K562 (cell line): Measurements from ENCODE around the gene CD1D. TPM values are rescaled to one million over a fixed set of nuclear protein-coding genes. Genes with fewer than 3 reads are reported as not detected.
A peak's percentile ranks its signal among the peaks of the same experiment; 100 is the strongest.

ENCODE experiments used
- ATAC-seq: fragments of 200-7000 bp; cut with Tn5 transposase; 3 replicates; pipeline ENCODE4 v1.9.1; 2020; ENCODE audit warnings: moderate library complexity
- Bru-seq: library from RNA; stranded (reverse); fragments of 400-500 nt; gene quantifications from one replicate; lab custom pipeline; 2021; lab: Mats Ljungman, UMichigan
- BruChase-seq, 2 experiments: library from RNA; stranded (reverse); fragments of 400-500 nt; gene quantifications; one replicate each; lab custom pipeline; 2021; lab: Mats Ljungman, UMichigan
- BruUV-seq: library from RNA; stranded (reverse); fragments of 400-500 nt; replicated peaks from 2 replicates; lab custom pipeline; 2021; lab: Mats Ljungman, UMichigan
- CTCF ChIA-PET: fragments of 300-600 bp; formaldehyde crosslinking; extraction: SDS; loops from one replicate; lab custom pipeline; 2021; ENCODE audit warnings: low intra/inter-chr PET ratio; lab: Yijun Ruan, JAX
- POLR2A ChIA-PET: fragments of 300-600, 350-650 bp; sonication (Branson Sonifier 250); formaldehyde crosslinking; extraction: SDS; loops from one replicate; lab custom pipeline; 2021; ENCODE audit warnings: antibody characterized with exemption, inconsistent platforms; lab: Yijun Ruan, JAX
- DNase-seq, 4 experiments: peaks; one replicate each; pipeline versions ENCODE4 v3.0.0 to v3.0.0-alpha.2; 2011 to 2018; ENCODE audit warnings: low spot score in 3 of 4, mixed read lengths in 3 of 4; ENCODE audit errors: extremely low read depth in 1 of 4
- FAIRE-seq: peaks from 2 replicates; lab custom pipeline; 2011; peaks lifted over from hg19 to GRCh38; lab: Jason Lieb, UNC
- H2AFZ ChIP-seq: 2 replicates; pipeline ENCODE4 v1.6.0; 2011; ENCODE audit warnings: low read depth, low read length, control low read depth, inconsistent platforms
- H3K27ac ChIP-seq: fragments of 200-600 bp; 3 replicates; pipeline ENCODE4 v1.8.0; 2011; ENCODE audit warnings: low read depth, mild to moderate bottlenecking, control low read depth, inconsistent platforms, low read length, moderate library complexity, mixed read lengths; ENCODE audit errors: extremely low read depth
- H3K27me3 ChIP-seq, 2 experiments: fragments of 300-600 bp in 1 of 2; 2 replicates in 1 of 2; 3 replicates in 1 of 2; pipeline versions ENCODE4 v1.6.0 to v1.8.0; 2011; ENCODE audit warnings: inconsistent platforms in 2 of 2, low read length in 2 of 2, mild to moderate bottlenecking in 1 of 2, mixed read lengths in 1 of 2, moderate library complexity in 1 of 2; ENCODE audit not compliant: control insufficient read depth in 2 of 2, insufficient read depth in 2 of 2
- H3K36me3 ChIP-seq: fragments of 300-600 bp; 3 replicates; pipeline ENCODE4 v1.8.0; 2011; ENCODE audit warnings: mild to moderate bottlenecking, low read length, inconsistent platforms; ENCODE audit not compliant: control insufficient read depth, insufficient read depth
- H3K4me1 ChIP-seq, 2 experiments: fragments of 200-600 bp in 1 of 2; replicated peaks in 1 of 2; 2 replicates in 1 of 2; 3 replicates in 1 of 2; pipeline versions ENCODE4 v1.5.1 to v1.8.0; 2011; ENCODE audit warnings: inconsistent platforms in 2 of 2, low read length in 2 of 2, mild to moderate bottlenecking in 1 of 2, mixed read lengths in 1 of 2, moderate library complexity in 1 of 2; ENCODE audit not compliant: control insufficient read depth in 2 of 2, insufficient read depth in 2 of 2
- H3K4me2 ChIP-seq: 2 replicates; pipeline ENCODE4 v1.6.1; 2011; ENCODE audit warnings: low read length, control low read depth, inconsistent platforms, mixed read lengths; ENCODE audit not compliant: insufficient read depth
- H3K4me3 ChIP-seq: fragments of 200-600 bp; sonication (generic), shearing (Covaris generic); 2 replicates; pipeline ENCODE4 v1.5.1; 2016; ENCODE audit warnings: control low read depth, inconsistent platforms
- H3K79me2 ChIP-seq: fragments of 200-600 bp; 3 replicates; pipeline ENCODE4 v1.8.0; 2011; ENCODE audit warnings: low read length, inconsistent platforms; ENCODE audit not compliant: control insufficient read depth, insufficient read depth
- H3K9ac ChIP-seq, 2 experiments: 2 replicates each; pipeline versions ENCODE4 v1.6.0 to v1.6.1; 2011; ENCODE audit warnings: low read depth in 2 of 2, low read length in 2 of 2, control low read depth in 1 of 2, inconsistent platforms in 1 of 2, mild to moderate bottlenecking in 1 of 2, mixed read lengths in 1 of 2; ENCODE audit not compliant: insufficient read depth in 1 of 2
- H3K9me1 ChIP-seq: one replicate; pipeline ENCODE4 v1.6.0; 2011; ENCODE audit warnings: inconsistent platforms, mild to moderate bottlenecking, low read length, moderate library complexity; ENCODE audit not compliant: control insufficient read depth, insufficient read depth
- H3K9me3 ChIP-seq: replicated peaks from 2 replicates; pipeline ENCODE4 v1.5.1; 2011; ENCODE audit warnings: low read depth, low read length, inconsistent platforms; ENCODE audit not compliant: control insufficient read depth, insufficient read depth
- H4K20me1 ChIP-seq: replicated peaks from 2 replicates; pipeline ENCODE4 v1.6.1; 2011; ENCODE audit warnings: low read length, inconsistent platforms, mixed read lengths; ENCODE audit not compliant: control insufficient read depth, insufficient read depth
- NR2C1 ChIP-seq, 2 experiments: fragments of 450-650 bp; IDR thresholded peaks; 2 replicates each; pipeline ENCODE4 v1.6.1; 2017; ENCODE audit warnings: mild to moderate bottlenecking in 2 of 2, antibody characterized with exemption in 1 of 2, inconsistent platforms in 1 of 2, missing compliant biosample characterization in 1 of 2, missing genetic modification characterization in 1 of 2
- NR2C2 ChIP-seq, 2 experiments: fragments of 200-800 bp in 1 of 2; sonication (Bioruptor generic) in 1 of 2; sonication (generic) in 1 of 2; formaldehyde crosslinking in 1 of 2; IDR thresholded peaks; 2 replicates each; pipeline versions ENCODE4 v1.6.1 to v1.8.0; 2016 to 2022; ENCODE audit warnings: mild to moderate bottlenecking in 1 of 2, missing compliant biosample characterization in 1 of 2, missing genetic modification characterization in 1 of 2, missing genetic modification reagents in 1 of 2
- NRF1 ChIP-seq, 2 experiments: fragments of 450-650 bp; IDR thresholded peaks in 1 of 2; conservative IDR thresholded peaks in 1 of 2; 2 replicates each; pipeline ENCODE4 v1.6.1; 2014; ENCODE audit warnings: mild to moderate bottlenecking in 2 of 2
- PHB ChIP-seq: fragments of 250-450 bp; sonication (Bioruptor Pico); IDR thresholded peaks from 2 replicates; pipeline ENCODE4 v1.5.0; 2021
- POLR3A ChIP-seq: IDR thresholded peaks from 2 replicates; pipeline ENCODE4 v1.6.1; 2011; ENCODE audit warnings: borderline replicate concordance, mild to moderate bottlenecking, moderate library complexity; ENCODE audit not compliant: insufficient read length, insufficient read depth; ENCODE audit errors: extremely low read depth
- SMARCA5 ChIP-seq: fragments of 450-650 bp; IDR thresholded peaks from 2 replicates; pipeline ENCODE4 v1.6.1; 2016
- WGBS: fragments of 100-300 bp; shearing (Covaris generic); methylation state at CpG from one replicate; pipeline ENCODE4 v1.1.6; 2016; ENCODE audit warnings: low coverage, mixed read lengths; ENCODE audit not compliant: insufficient coverage; ENCODE audit errors: missing lambda C conversion rate; 5-methylcytosine and 5-hydroxymethylcytosine counted together
- in situ Hi-C: fragments of 300-500 bp; cut with MboI; formaldehyde crosslinking; loops from 4 replicates; pipeline ENCODE4 v1.15.0; 2018; ENCODE audit warnings: inconsistent platforms, mixed read lengths
- intact Hi-C: fragments of 100-400 bp; cut with micrococcal nuclease; formaldehyde crosslinking; loops from 2 replicates; pipeline ENCODE4 v1.14.2; 2022
- long read RNA-seq, 3 experiments: library from polyadenylated mRNA in 2 of 3; library from RNA in 1 of 3; unstranded in 2 of 3; stranded (forward) in 1 of 3; transcript quantifications; one replicate each; pipeline ENCODE4 v2.0.0, GENCODE V29; 2019 to 2022
- polyA minus RNA-seq, 3 experiments: library from RNA; depleted of rRNA, polyadenylated mRNA; stranded (reverse); fragments of >200 nt; gene quantifications; 2 replicates each; pipeline ENCODE4 v1.2.3, GENCODE V29; 2011
- polyA plus RNA-seq, 8 experiments: library from polyadenylated mRNA; depleted of rRNA in 4 of 8; stranded (reverse) in 5 of 8; unstranded in 3 of 8; fragments of >200 nt; fragmentation: Nextera tagmentation in 2 of 8; fragmentation: Illumina TruSeq in 1 of 8; extraction: Ambion mirVana in 2 of 8; extraction: Trizol in 1 of 8; gene quantifications; 2 replicates each; pipeline versions ENCODE4 v1.2.1 to v1.2.3, GENCODE V29; 2011 to 2014; ENCODE audit warnings: inconsistent platforms in 1 of 8, missing spikeins in 1 of 8
- total RNA-seq, 7 experiments: library from RNA; depleted of rRNA in 6 of 7; stranded (reverse); fragments of >200 nt in 6 of 7; fragmentation: Illumina TruSeq in 2 of 7; extraction: Trizol in 2 of 7; gene quantifications; 2 replicates each; pipeline versions ENCODE4 v1.2.1 to v1.2.3, GENCODE V29; 2011 to 2021; ENCODE audit warnings: low replicate concordance in 1 of 7

The CD1D gene
- total RNA-seq (2011; cell fraction: chromatin; rRNA removed; ENCODE audit: low replicate concordance) = not detected in 2 replicates
- 0.13 TPM in 1 of 2 replicates, not detected in the other for total RNA-seq (2011; cell fraction: nucleolus; rRNA removed)
- total RNA-seq (2011; cell fraction: nucleoplasm; rRNA removed) = not detected in 2 replicates
- total RNA-seq (2014; rRNA removed) = 0.16 TPM in 1 of 2 replicates, not detected in the other
- not detected in 2 replicates for total RNA-seq (2014; rRNA removed; fragmentation: Illumina TruSeq; extraction: Trizol)
- not detected in 2 replicates for total RNA-seq (2015; rRNA removed; fragmentation: Illumina TruSeq; extraction: Trizol)
- total RNA-seq (2021) = 0.07 TPM in 1 of 2 replicates, not detected in the other
- not detected in 2 replicates for polyA plus RNA-seq (2011; rRNA removed)
- polyA plus RNA-seq (2011; cell fraction: cytosol; rRNA removed) = 0.03 TPM in 1 of 2 replicates, not detected in the other
- 0.06 TPM in 1 of 2 replicates, not detected in the other for polyA plus RNA-seq (2011; cell fraction: nucleus; rRNA removed)
- polyA plus RNA-seq (2012) = 0.08 TPM in 2 replicates
- polyA plus RNA-seq (2014; fragmentation: Illumina TruSeq; extraction: Trizol) = not detected in 2 replicates
- polyA plus RNA-seq (2014; fragmentation: Nextera tagmentation; extraction: Ambion mirVana) = under 1 TPM in 1 of 2 experiments, not detected in 1; 0.03 TPM
- polyA plus RNA-seq (2014; rRNA removed) = 0.11 TPM in 1 of 2 replicates, not detected in the other
- polyA minus RNA-seq (2011; rRNA and poly(A)+ RNA removed) = not detected in 2 replicates
- not detected in 2 replicates for polyA minus RNA-seq (2011; cell fraction: cytosol; rRNA and poly(A)+ RNA removed)
- not detected in 2 replicates for polyA minus RNA-seq (2011; cell fraction: nucleus; rRNA and poly(A)+ RNA removed)
- percentile 17 among the genes with signal in this experiment for Bru-seq, nascent RNA
- BruChase-seq, experiment 1, labeled RNA remaining after a 2-hour chase = percentile 13 among the genes with signal in this experiment
- percentile 13 among the genes with signal in this experiment for BruChase-seq, experiment 2, labeled RNA remaining after a 6-hour chase
- long read RNA-seq, experiment 1 = 0 reads
- long read RNA-seq, experiment 2 = 0 reads
- long read RNA-seq, experiment 3 = 0 reads

- in situ Hi-C loops = no loop called here
- CTCF ChIA-PET = no interaction called here
- TF ChIP-seq PHB (no peak), NR2C1 (IDR thresholded peaks at IDR 0.05) (no peak), NR2C1 (tag; IDR thresholded peaks at IDR 0.05) (peak; percentile 76), SMARCA5 (no peak), POLR3A (no peak), NRF1 (conservative IDR thresholded peaks at IDR 0.05 in 1 of 2, IDR thresholded peaks at IDR 0.05 in 1 of 2) (peak; percentile 25 to 29; a peak in 1 of 4 replicates), NR2C2 (CRISPR knock-in tag; IDR thresholded peaks at IDR 0.05) (no peak), NR2C2 (tag; IDR thresholded peaks at IDR 0.05) (peak; percentile 84)
- TF ChIP-seq, all 486 proteins: peak for 3
- Histone ChIP-seq H3K9me3 (no peaks in the 10 kb centered on the region), H3K27me3 (peaks cover 20 to 31% of the 10 kb centered on the region in 2 experiments; a peak in 4 of 5 replicates), H3K9me1 (no peaks in the 10 kb centered on the region), H4K20me1 (no peaks in the 10 kb centered on the region), H3K27ac (no peak within 1 kb of the TSS), H2AFZ (no peak within 1 kb of the TSS), H3K4me3 (no peak within 1 kb of the TSS), H3K79me2 (no peaks in the 10 kb centered on the region), H3K36me3 (no peaks in the 10 kb centered on the region), H3K4me2 (no peak within 1 kb of the TSS), H3K4me1 (peaks cover 3 to 13% of the 10 kb centered on the region in 2 experiments; a peak in 4 of 5 replicates), H3K9ac (no peak within 1 kb of the TSS; a peak in 1 of 4 replicates)
- intact Hi-C loops = no loop called here
- BruUV-seq = no TSS peak
- 2% methylated on average over 54 of the region's 63 CpGs for WGBS
- DNase-seq (no peak), ATAC-seq (no peak), FAIRE-seq (no peak)
- POLR2A ChIA-PET = interaction anchor here (0.6 kb wide), 2 partner anchors 13 to 21 kb away, joined by 3 read pairs; no protein-coding TSS in a partner anchor
Observed at GRCh38 chr1:158180741-158181576, at the start of gene CD1D. CD1D (plus strand) TSS chr1:158180895; CDS start chr1:158181102, 207 bp downstream.
